CD14-positive monocyte (primary cell): ENCODE measurements around the gene STARD5. TPM values are rescaled to one million over a fixed set of nuclear protein-coding genes. Genes with fewer than 3 reads are reported as not detected.

Experiments
- DNase-seq, 3 donors: peaks; one replicate each; pipeline ENCODE4 v3.0.0-alpha.2; 2011 to 2022
- H2AFZ ChIP-seq: 2 replicates; pipeline ENCODE4 v1.6.0; 2012; ENCODE audit warnings: mild to moderate bottlenecking, low read depth, low read length, inconsistent platforms; ENCODE audit not compliant: insufficient read depth, poor library complexity, severe bottlenecking
- H3K27ac ChIP-seq, 2 donors: 1 replicate in 1 of 2; 2 replicates in 1 of 2; pipeline ENCODE4 v1.5.1; 2012 to 2013; ENCODE audit warnings: low read length in 2 of 2, control low read depth in 1 of 2, inconsistent platforms in 1 of 2, low read depth in 1 of 2, mild to moderate bottlenecking in 1 of 2
- H3K27me3 ChIP-seq, 2 donors: one replicate each; pipeline versions ENCODE4 v1.6.0 to v1.6.1; 2011 to 2013; ENCODE audit warnings: low read length in 2 of 2; ENCODE audit not compliant: control insufficient read depth in 2 of 2, insufficient read depth in 2 of 2
- H3K36me3 ChIP-seq, 2 donors: replicated peaks in 1 of 2; 1 replicate in 1 of 2; 2 replicates in 1 of 2; pipeline versions ENCODE4 v1.5.1 to v1.6.1; 2012 to 2013; ENCODE audit warnings: low read length in 2 of 2, control low read depth in 1 of 2, inconsistent platforms in 1 of 2, mild to moderate bottlenecking in 1 of 2; ENCODE audit not compliant: insufficient read depth in 2 of 2, control insufficient read depth in 1 of 2
- H3K4me1 ChIP-seq, 2 donors: 1 replicate in 1 of 2; 2 replicates in 1 of 2; pipeline versions ENCODE4 v1.5.1 to v1.6.1; 2012 to 2013; ENCODE audit warnings: low read length in 2 of 2, control low read depth in 1 of 2, inconsistent platforms in 1 of 2, mild to moderate bottlenecking in 1 of 2, moderate library complexity in 1 of 2; ENCODE audit not compliant: insufficient read depth in 2 of 2, control insufficient read depth in 1 of 2
- H3K4me2 ChIP-seq: replicated peaks from 2 replicates; pipeline ENCODE3; 2012; ENCODE audit warnings: low read length, moderate library complexity, mild to moderate bottlenecking; ENCODE audit not compliant: poor library complexity, severe bottlenecking; ENCODE audit errors: extremely low read depth
- H3K4me3 ChIP-seq, 3 experiments: fragments of 200-600 bp in 1 of 3; sonication (generic) in 1 of 3; replicated peaks in 1 of 3; 1 replicate in 2 of 3; 2 replicates in 1 of 3; pipeline ENCODE4 v1.5.1; 2011 to 2013; ENCODE audit warnings: low read length in 3 of 3, mild to moderate bottlenecking in 3 of 3, control low read depth in 2 of 3, low read depth in 2 of 3, inconsistent platforms in 1 of 3, moderate library complexity in 1 of 3
- H3K79me2 ChIP-seq: 2 replicates; pipeline ENCODE4 v1.6.0; 2012; ENCODE audit warnings: mild to moderate bottlenecking, control low read depth, inconsistent platforms, low read length, moderate library complexity; ENCODE audit not compliant: insufficient read depth
- H3K9ac ChIP-seq: 2 replicates; pipeline ENCODE4 v1.6.0; 2017; ENCODE audit warnings: low read length, mild to moderate bottlenecking; ENCODE audit not compliant: insufficient read depth, poor library complexity, severe bottlenecking
- H3K9me3 ChIP-seq, 2 donors: replicated peaks in 1 of 2; 1 replicate in 1 of 2; 2 replicates in 1 of 2; pipeline versions ENCODE4 v1.5.1 to v1.6.1; 2012 to 2013; ENCODE audit warnings: low read length in 2 of 2, control low read depth in 1 of 2; ENCODE audit not compliant: control insufficient read depth in 1 of 2, insufficient read depth in 1 of 2
- H4K20me1 ChIP-seq: 2 replicates; pipeline ENCODE4 v1.6.0; 2012; ENCODE audit warnings: mild to moderate bottlenecking, low read length, control low read depth, moderate library complexity; ENCODE audit not compliant: insufficient read depth
- H3K27ac Mint-ChIP-seq, 7 donors: one replicate each; pipeline ENCODE4 v1.8.0; 2020; ENCODE audit warnings: mild to moderate bottlenecking in 7 of 7, mixed read lengths in 7 of 7, moderate library complexity in 6 of 7, inconsistent platforms in 2 of 7
- H3K27me3 Mint-ChIP-seq, 3 donors: one replicate each; pipeline ENCODE4 v1.8.0; 2021 to 2022; ENCODE audit warnings: low read depth in 3 of 3, mild to moderate bottlenecking in 3 of 3, mixed read lengths in 3 of 3, moderate library complexity in 3 of 3, inconsistent platforms in 1 of 3
- H3K36me3 Mint-ChIP-seq, 2 donors: one replicate each; pipeline ENCODE4 v1.8.0; 2020; ENCODE audit warnings: mixed read lengths in 2 of 2, inconsistent platforms in 1 of 2, mild to moderate bottlenecking in 1 of 2
- H3K4me1 Mint-ChIP-seq: one replicate; pipeline ENCODE4 v1.8.0; 2020; ENCODE audit warnings: mild to moderate bottlenecking, mixed read lengths
- H3K4me3 Mint-ChIP-seq, 2 donors: one replicate each; pipeline ENCODE4 v1.8.0; 2020; ENCODE audit warnings: mild to moderate bottlenecking in 2 of 2, mixed read lengths in 2 of 2, moderate library complexity in 1 of 2
- H3K9me3 Mint-ChIP-seq, 7 donors: one replicate each; pipeline ENCODE4 v1.8.0; 2020 to 2022; ENCODE audit warnings: mixed read lengths in 7 of 7, mild to moderate bottlenecking in 6 of 7, moderate library complexity in 6 of 7, inconsistent platforms in 2 of 7
- CTCF ChIP-seq: fragments of 200-600 bp; IDR thresholded peaks from one replicate; pipeline ENCODE4 v1.8.0; 2022; ENCODE audit warnings: antibody characterized with exemption, mild to moderate bottlenecking
- WGBS: methylation state at CpG from one replicate; pipeline ENCODE4 v1.1.5; 2013; ENCODE audit warnings: missing lambda C conversion rate; ENCODE audit not compliant: insufficient coverage; 5-methylcytosine and 5-hydroxymethylcytosine counted together
- intact Hi-C, 2 donors: fragments of 100-400 bp; cut with micrococcal nuclease; formaldehyde crosslinking; loops; one replicate each; pipeline versions ENCODE4 v1.15.0 to v1.15.1; 2023
- polyA plus RNA-seq, 3 donors: library from polyadenylated mRNA; depleted of rRNA in 1 of 3; unstranded in 2 of 3; stranded (reverse) in 1 of 3; fragments of 300-500 nt in 2 of 3; fragments of >200 nt in 1 of 3; fragmentation: Illumina TruSeq in 2 of 3; gene quantifications; 1 replicate in 2 of 3; 2 replicates in 1 of 3; pipeline ENCODE4 v1.2.3, GENCODE V29; 2012 to 2021

Gene STARD5
- polyA plus RNA-seq, 3 donors: 1.5 to 15.1 (median 2.5) TPM

- no peaks in the 10 kb centered on the region for H3K36me3 ChIP-seq
- no peaks in the 10 kb centered on the region for H3K79me2 ChIP-seq
- intact Hi-C loops: no loop called here
- peaks cover 55% of the 10 kb centered on the region for H3K4me1 Mint-ChIP-seq
- H4K20me1 ChIP-seq: no peaks in the 10 kb centered on the region
- H3K4me2 ChIP-seq: no peak overlapping the region
- H3K4me1 ChIP-seq: peaks cover 39 to 40% of the 10 kb centered on the region in 2 donors
- H3K27ac ChIP-seq: no peak overlapping the region
- no CpG with 5 or more reads among the region's 3 CpGs for WGBS
- H3K27me3 Mint-ChIP-seq: peaks cover 0 to 10% (median 0%) of the 10 kb centered on the region in 3 donors
- H3K36me3 Mint-ChIP-seq: peaks cover 2 to 3% of the 10 kb centered on the region in 2 donors
- no peak overlapping the region for H3K9ac ChIP-seq
- H3K9me3 Mint-ChIP-seq: peaks cover 0 to 3% (median 2%) of the 10 kb centered on the region in 7 donors
- no peak overlapping the region for H3K4me3 ChIP-seq
- no peak for TF ChIP-seq CTCF
- H3K4me3 Mint-ChIP-seq: no peak overlapping the region
- no peaks in the 10 kb centered on the region for H3K27me3 ChIP-seq
- peak overlapping the region in 4 of 7 donors; percentile 3 to 85 (median 61) for H3K27ac Mint-ChIP-seq
- no peaks in the 10 kb centered on the region for H3K9me3 ChIP-seq
- no peak for DNase-seq
- no peak overlapping the region for H2AFZ ChIP-seq
These were observed 35.9 kb downstream of the STARD5 start for GRCh38 chr15:81288040-81288439.

GRCh38 chr15:81286621-81287121 is 37.3 kb downstream of the STARD5 start:
- Mint-ChIP-seq H3K9me3 (peaks cover 0 to 3% (median 2%) of the 10 kb centered on the region in 7 donors), H3K4me3 (peak overlapping the region in 1 of 2 donors; percentile 56), H3K36me3 (peaks cover 2 to 3% of the 10 kb centered on the region in 2 donors), H3K27me3 (peaks cover 0 to 10% (median 0%) of the 10 kb centered on the region in 3 donors), H3K4me1 (peaks cover 45% of the 10 kb centered on the region), H3K27ac (peak overlapping the region; percentile 85 to 97 (median 94))
- DNase-seq: peak; percentile 59 to 83 (median 59)
- Histone ChIP-seq H3K9me3 (no peaks in the 10 kb centered on the region), H3K79me2 (no peaks in the 10 kb centered on the region), H4K20me1 (no peaks in the 10 kb centered on the region), H3K36me3 (no peaks in the 10 kb centered on the region), H3K4me3 (peak overlapping the region in 1 of 3 experiments; percentile 27), H2AFZ (peak overlapping the region; percentile 43), H3K9ac (peak overlapping the region; percentile 28), H3K27ac (peak overlapping the region; percentile 5 to 85), H3K4me1 (peaks cover 31 to 34% of the 10 kb centered on the region in 2 donors), H3K27me3 (no peaks in the 10 kb centered on the region), H3K4me2 (peak overlapping the region; percentile 28)
- intact Hi-C loops: no loop called here
- TF ChIP-seq CTCF: no peak
- WGBS: no CpG with 5 or more reads among the region's 2 CpGs
